GM18517 (cell line): ENCODE results near the gene CCNF.
"Not testable (repeated sequence)": the region's sequence is repeated elsewhere in the genome, so short reads cannot be mapped to it uniquely, and the experiment has no call there.

ENCODE experiments used
- ATAC-seq: cut with Tn5 transposase; IDR thresholded peaks from one replicate; pipeline ENCODE4 v1.9.1; 2021; ENCODE audit warnings: mild to moderate bottlenecking, moderate library complexity; ENCODE audit not compliant: unreplicated experiment

The CCNF gene

DNA sequence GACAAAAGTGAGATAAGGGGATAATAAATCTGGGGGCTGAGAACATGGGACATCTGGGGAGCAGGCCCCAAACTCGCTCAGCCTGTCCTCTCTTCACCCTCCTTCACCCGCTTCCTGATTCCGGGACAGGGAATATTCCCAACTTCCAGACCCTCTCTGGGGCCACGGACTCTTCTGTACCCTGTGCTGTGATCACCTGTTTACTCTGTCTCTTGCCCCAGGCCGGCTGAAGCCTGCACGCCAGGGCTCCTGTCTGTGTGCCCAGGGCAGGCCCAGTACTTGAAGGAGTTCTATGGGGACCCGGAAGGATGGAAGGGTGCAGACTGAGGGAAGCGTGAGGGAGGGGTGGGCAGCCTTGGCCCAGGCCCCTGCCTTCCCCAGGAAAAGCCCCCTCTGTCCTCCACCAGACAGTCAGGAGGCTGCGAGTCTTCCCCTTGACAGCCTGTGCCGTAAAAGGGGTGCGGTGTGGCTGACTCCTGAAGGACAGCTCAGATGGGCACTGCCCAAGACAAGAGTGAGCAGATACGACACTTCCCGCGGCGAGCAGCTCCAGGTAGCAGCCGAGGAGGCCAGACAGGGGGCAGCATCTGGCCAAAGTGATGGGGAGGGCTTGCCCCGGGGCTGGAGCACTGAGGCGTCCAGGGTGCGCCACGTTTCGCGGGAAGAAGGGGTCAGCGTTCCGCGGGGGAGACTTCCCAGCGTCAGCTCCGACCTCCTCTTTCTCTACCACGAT is 1.0 kb upstream of the CCNF start:
- no peak for ATAC-seq

DNA sequence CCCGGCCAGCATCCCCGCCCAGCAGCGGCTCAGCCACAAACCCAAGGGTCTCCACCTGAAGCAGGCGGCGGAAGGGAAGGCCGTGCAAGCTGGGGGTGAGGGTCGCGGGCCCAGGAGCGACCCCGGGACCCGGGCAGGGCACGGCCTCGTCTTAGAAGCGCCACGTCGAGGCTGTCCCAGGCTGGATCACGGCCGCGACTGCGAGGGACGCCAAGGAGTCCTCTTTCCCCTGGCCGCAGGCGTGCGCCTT is 538 bp upstream of the CCNF start:
- ATAC-seq, result peak; percentile 34

DNA sequence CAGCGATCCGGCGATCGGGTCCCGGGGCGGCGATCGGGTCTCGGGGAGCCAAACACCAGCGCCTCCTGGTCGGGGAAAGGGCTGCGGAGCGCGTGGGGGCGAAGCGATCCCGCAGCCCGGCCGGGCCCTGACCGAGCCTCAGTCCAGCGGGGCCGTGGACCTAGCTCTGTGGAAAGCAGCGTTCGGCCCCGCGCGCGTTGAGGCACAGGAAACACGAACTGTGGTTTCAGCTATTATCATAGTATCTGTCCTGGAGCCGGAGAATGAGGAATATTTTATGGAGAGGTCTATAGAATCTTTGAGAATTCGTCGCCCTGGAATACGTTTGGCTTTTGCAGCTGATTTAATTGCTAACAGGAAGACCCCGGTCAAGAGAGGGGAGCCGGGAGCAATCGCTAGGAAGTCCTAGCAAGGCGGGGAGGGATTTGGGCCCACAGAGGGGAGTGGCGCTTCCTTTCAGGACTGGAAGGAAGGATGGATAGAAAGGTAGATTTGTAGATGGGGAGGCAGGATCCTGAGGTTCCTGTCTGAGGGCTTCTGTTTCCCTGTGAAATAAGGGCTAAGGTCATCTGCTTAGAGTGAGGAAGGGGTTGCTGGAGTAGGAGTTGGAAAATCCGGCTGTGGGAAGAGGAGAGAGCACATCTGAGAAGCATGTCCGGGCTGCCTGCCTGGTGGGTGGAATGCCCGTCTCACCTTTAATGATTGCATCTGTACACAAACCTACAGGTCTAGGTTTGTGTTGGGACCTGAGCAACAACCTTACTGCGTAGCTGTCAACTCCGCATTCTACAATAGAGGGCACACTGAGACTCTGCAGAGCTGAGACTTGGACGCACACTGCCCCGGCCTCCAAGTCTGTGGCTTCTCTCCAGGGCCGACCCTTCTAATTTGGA is 770 bp downstream of the CCNF start:
- peak; percentile 5 for ATAC-seq

DNA sequence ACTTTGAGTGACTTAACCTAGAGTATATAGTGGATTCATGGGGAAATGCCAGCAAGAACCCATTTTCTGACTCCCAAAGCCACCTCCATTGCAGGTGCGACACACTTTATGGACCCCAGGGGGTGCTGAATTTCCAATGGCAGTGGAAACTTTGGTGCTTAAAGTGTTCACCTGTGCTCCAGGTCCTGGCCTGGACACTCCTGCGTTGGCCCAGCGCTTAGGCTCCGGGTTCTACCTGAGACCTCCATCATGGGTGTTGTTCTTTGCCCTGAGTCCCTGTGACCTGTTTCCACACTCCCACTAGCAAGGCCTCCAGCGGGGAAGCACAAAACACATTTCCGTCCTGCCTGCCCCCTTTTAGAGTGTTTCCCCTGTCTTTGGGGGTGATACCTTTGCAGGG is 3.0 kb downstream of the CCNF start:
- ATAC-seq, result no peak

DNA sequence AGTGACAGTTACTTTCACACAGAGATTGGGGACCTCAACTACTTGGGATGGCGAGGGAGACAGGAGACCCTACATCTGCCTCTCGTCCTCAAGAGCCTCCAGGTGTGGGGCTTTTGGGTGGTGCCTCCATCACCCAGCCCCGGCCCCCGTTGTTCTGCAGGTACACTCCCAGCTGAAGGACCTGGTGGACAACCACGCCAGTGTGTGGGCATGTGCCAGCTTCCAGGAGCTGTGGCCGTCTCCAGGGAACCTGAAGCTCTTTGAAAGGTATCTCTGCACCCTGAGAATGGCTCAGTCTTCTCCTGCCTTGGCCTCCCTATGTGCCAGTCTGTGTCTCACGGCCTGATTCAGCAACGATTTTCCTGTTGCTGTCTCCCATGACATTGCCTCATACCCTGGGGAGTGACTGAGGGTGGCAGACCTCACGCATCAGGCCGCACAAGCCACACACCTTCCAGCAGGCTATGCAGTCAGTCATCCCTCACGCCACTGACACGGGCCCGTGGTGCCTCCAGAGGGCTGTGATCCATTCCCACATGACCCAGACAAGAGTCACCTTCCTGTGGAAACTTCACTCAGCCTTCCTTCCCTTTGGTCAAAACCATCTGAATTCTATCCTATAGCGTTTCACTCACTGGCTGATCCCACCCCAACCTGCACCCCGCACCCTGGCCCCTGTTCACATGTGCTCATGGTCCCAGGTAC is 3.7 kb downstream of the CCNF start:
- no peak for ATAC-seq

DNA sequence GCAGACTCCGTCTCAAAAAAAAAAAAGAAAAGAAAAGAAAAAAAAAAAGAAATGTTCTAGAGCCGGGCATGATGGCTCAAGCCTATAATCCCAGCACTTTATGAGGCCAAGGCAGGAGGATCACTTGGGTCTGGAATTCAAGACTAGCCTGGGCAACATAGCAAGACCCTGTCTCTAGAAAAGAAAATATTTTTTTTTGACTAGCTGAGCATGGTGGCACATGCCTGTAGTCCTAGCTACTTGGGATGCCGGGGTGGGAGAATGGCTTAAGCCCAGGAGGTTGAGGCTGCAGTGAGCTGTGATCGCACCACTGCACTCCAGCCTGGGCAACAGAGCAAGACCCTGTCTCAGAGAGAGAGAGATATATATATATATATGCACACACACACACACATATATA is 6.0 kb downstream of the CCNF start:
- not testable (repeated sequence) for ATAC-seq

DNA sequence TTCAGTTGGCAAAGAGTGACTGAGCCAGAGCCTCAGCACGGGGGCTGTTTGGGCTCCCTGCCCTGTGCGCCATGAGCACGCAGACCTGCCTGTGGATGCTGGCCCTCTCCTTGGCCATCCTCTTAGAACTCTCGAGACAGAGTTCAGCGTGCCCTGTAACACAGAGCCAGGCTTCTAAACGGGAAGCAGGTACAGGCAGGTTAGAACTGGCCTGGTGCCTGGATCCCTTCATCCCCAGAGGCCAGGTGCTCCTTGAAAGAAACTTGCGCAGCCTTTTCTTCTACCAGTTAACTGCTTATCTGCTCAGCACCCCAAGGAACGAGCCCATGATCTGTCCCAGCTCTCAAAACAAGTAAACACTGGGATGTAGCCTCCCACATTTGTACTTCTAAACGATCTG is 6.9 kb downstream of the CCNF start:
- ATAC-seq, result no peak

DNA sequence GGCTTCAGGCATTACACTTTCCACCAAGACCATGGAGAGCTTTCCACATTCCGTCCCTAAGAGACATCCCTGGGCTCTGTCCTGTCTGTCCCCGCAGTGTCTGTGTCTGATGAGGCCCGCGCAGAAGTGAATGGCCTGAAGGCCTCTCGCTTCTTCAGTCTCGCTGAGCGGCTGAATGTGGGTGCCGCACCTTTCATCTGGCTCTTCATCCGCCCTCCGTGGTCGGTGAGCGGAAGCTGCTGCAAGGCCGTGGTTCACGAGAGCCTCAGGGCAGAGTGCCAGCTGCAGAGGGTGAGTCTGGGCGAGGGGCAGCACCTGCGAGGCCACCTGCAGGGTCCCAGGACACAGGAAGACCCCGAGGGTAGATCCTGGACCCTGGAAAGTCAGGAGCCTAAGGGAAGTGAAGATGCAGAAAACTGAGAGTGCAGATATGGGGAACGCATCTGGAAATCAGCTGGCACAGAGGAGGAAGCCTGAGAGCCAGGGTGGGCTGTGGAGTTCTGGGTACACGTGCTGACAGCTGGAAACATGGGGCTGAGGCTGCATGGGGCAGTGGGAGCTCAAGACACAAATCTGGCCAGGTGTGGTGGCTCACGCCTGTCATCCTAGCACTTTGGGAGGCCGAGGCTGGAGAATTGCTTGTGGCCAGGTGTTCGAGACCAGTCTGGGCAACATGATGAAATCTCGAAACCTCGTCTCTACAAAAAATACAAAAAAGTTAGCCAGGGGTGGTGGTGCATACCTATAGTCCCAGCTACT is 8.0 kb downstream of the CCNF start:
- no peak for ATAC-seq

DNA sequence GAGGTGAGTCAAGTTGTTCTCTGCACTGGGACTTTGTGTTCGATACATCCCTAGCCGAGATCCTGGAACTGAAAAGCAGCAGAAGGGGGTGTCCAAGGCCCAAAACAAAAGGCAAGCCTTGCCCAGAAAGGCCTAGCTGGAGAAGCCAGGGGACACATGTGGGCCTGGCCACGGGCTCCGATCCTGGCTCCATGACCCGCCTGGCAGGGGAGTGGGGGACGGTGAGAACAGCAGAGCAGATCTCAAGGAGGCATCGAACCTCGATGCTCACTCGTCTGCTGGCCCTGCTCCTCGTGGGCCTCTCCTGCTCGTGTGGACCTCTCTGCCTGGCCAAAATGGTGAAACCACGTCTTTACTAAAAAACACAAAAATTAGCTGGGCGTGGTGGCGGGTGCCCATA is 8.9 kb downstream of the CCNF start:
- ATAC-seq, result no peak

DNA sequence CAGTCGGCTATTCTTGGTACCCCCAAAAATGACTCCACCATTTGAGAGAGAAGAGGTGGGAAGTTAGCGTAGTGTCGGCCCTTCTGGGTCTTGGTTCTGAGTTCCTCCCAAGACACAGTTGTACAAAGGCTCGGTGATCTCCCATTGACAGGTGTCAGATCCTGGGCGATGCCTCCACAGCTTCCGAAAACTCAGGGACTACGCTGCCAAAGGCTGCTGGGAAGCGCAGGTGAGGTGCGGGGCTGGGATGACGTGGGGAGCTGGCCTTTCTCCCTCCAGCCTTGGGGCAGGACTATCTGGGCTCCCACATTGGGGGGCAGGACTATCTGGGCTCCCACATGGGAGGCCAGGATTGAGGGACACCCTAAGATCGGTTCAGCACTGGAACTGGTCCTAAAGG is 10.4 kb downstream of the CCNF start:
- no peak for ATAC-seq

DNA sequence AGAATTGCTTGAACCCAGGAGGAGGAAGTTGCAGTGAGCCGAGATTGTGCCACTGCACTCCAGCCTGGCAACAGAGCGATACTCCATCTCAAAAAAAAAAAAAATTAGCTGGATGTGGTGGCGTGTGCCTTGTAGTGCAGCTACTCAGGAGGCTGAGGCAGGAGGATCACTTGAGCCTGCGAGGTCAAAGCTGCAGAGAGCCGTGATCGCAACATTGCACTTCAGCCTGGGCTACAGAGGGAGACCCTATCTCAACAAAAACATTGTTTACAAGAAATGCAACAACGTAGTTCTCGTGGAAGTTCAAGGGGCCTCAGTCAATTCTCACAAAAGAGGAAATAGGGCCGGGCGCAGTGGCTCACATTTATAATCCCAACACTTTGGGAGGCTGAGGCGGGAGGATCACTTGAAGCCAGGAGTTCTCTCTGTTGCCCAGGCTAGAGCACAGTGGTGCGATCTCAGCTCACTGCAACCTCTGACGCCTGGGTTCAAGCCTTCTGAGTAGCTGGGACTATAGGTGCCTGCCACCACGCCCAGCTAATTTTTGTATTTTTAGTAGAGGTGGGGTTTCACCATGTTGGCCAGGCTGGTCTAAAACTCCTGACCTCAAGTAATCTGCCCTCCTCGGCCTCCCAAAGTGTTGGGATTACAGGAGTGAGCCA is 12.0 kb downstream of the CCNF start:
- not testable (repeated sequence) for ATAC-seq

DNA sequence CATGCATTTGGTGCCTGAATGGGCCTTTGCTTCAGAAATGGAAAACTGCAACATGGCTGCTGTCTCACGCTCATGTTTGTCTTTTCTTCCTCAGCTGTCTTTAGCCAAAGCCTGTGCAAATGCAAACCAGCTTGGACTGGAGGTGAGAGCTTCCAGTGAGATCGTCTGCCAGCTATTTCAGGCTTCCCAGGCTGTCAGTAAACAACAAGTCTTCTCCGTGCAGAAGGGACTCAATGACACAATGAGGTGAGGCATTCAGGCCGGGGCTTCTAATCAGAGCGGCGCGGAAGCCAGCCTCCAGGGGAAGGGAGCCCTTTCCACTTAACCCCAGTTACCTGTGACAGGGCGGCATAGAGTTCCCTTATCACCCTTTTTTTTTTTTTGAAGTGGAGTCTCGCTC is 14.3 kb downstream of the CCNF start:
- ATAC-seq, result no peak

DNA sequence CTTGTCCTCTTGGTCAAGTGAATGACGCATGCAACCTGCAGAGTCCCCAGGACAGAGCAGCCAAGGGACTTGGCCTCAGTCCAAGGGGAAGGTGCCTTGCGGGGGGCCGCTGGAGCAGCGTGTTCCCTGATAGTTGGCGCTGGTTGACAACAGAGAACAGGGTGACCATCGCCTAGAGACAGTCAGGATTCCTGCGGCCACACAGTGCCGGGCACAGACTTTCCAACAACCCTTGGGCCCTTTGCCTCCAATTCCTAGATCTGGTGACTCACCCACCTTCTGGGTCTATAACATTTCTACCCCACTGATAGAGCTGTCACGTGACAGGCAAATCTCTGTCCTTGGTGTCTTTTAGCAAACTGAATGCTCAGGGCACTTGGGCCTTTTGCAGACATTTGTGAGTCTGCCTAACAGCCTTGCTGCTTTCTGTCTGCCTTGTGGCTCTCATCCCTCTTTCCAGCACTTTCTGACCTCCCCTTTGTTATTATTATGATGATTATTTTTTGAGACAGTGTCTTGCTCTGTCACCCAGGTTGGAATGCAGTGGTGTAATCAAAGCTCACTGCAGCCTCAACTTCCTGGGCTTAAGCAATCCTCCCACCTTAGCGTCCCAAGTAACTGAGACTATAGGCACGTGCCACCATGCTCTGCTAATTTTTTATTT is 18.8 kb downstream of the CCNF start:
- ATAC-seq, result no peak

DNA sequence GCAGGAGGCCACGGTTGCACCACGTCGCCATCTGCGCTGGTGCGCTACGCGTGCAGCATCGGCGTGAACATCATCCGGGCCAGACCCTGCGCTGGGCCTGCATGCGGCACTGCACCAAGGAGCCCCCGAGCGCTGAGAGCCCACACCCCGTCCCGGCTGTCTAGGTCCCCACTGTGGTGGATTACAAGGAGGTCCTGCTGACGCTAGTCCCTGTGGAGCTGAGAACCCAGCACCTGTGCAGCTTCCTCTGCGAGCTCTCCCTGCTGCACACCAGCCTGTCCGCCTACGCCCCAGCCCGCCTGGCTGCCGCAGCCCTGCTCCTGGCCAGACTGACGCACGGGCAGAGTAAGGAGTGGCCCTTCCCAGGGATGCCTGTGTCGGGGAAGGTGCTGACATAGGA is 19.9 kb downstream of the CCNF start:
- ATAC-seq, result no peak

DNA sequence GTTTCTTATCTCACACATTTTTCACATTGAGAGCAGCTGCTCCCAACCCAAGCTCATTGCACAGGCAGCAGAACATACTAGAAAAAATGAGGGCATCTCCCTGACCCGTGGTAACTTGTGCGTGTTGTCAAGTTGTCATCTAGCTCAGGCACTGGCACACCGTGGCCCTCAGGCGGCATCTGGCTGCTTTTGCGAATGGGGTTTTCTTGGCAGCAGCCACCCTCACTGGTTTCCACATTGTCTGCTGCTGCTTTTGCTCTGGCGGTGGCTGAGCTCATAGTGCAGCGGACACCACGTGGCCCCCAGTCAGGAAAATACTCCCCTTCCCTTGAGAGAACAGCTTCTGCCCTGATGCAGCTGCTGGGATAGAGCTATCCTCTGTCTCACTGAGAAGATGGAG is 21.3 kb downstream of the CCNF start:
- ATAC-seq, result no peak

DNA sequence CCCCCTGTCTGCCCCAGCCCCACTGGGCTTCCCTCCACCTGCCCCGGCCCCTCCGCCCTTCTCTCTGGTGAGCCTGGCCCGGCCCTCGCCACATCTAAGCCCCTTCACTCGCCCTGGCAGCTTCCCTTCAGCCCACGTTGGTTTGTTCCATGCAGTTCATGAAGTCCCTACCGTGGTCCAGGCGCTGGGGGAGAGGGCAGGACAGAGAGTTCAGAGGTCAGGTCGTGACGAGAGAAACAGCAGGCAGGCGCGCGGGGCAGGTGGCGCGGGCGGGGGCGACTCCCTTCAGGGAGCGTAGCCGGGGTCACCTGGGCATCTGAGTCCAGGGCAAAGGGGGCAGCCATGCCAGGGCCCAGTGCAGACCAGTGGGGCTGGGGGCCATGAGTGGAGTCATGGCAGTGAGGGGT is 21.7 kb downstream of the CCNF start:
- ATAC-seq, result no peak

DNA sequence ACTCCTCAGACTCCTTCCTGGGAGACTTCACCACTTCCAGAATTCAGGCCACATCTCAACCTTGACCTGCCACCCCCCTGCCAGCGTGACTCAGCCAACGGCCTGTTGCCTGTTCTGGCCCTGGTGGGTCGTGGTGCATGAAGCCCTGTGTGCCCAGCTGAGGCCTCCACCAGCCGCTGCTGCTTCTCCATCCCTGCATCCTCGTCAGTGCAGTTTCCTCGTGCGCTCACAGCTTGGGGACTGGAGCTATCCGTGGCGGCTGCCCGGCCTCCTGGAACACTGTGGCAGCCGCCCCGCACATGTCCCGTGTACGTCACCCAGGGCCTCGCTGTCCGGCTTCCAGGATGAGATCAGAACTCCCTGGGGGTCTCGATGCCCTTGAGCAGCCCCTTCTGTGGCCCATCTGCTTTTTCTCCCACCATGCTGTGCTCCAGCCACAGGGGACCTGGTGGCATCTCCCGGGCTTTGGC is 22.6 kb downstream of the CCNF start:
- ATAC-seq, result no peak

DNA sequence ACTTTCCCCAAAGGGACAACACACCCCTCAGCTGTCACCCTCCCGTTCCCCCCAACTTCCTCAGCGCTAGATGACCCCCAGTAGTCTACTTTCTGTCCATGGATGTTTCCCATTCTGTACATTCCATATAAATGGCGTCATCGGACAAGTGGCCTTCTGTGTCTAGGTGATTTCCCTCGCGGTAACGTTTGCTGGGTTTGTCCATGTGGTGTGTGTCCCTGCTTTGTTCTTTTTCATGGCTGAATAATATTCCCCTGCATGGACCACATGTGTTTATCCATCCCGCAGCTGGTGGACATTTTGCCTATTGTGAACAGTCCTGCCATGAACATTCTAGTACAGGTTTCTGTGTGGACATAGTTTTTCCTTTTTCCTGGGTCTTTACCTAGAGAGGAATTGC is 23.4 kb downstream of the CCNF start:
- no peak for ATAC-seq

DNA sequence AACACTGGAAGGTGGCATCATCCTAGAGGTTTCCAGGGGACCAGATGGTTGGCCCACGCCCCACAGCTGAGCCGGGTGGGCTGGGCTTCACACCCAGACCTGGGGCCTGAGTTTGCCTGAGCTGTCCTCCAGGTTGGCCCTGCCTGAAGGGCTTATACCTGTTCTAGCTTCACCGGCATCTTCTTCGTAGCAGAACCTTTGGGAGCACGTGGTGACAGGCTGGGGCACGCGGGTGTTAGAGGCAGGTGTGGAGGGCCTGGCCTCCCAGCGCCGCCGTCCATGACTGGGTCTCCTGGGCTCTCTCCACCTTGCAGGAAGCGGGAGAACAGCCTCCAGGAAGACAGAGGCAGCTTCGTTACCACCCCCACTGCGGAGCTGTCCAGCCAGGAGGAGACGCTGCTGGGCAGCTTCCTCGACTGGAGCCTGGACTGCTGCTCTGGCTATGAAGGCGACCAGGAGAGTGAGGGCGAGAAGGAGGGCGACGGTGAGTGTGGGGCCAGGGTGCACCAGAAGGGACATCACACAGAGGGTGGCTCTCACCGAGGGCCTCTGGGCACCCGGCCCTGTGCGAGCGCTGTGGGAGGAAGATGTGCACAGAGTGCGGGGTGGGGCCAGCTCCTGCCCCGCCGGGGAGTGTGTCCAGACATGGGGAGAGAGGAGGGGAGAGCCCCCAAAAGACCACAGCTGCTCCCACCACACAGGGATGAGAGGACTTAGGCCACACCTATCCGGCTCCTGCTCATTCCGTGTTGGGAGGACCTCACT is 26.0 kb downstream of the CCNF start:
- ATAC-seq, result no peak
